HL-60 (cell line): ENCODE measurements around the gene FAM120AOS.

Experiments used
- CTCF ChIP-seq: IDR thresholded peaks from one replicate; pipeline ENCODE4 v1.5.1; 2011; ENCODE audit warnings: low read length, control low read depth, inconsistent platforms; ENCODE audit not compliant: insufficient read depth
- GABPA ChIP-seq: IDR thresholded peaks from 2 replicates; pipeline ENCODE4 v1.6.1; 2012; ENCODE audit warnings: low read depth
- POLR2AphosphoS5 ChIP-seq: IDR thresholded peaks from 2 replicates; pipeline ENCODE4 v1.6.1; 2012; ENCODE audit warnings: low read depth
- REST ChIP-seq: IDR thresholded peaks from 2 replicates; pipeline ENCODE4 v1.6.1; 2012; ENCODE audit warnings: low read depth; ENCODE audit not compliant: insufficient replicate concordance

- no peak for TF ChIP-seq CTCF
- no peak for TF ChIP-seq POLR2AphosphoS5
- no peak for TF ChIP-seq GABPA
- TF ChIP-seq REST = no peak
Observed at GRCh38 chr9:93434056-93434455, 19.3 kb downstream of the FAM120AOS start.
